ENCODE data around the gene CAMKK1.

CAMKK1 gene

DNA sequence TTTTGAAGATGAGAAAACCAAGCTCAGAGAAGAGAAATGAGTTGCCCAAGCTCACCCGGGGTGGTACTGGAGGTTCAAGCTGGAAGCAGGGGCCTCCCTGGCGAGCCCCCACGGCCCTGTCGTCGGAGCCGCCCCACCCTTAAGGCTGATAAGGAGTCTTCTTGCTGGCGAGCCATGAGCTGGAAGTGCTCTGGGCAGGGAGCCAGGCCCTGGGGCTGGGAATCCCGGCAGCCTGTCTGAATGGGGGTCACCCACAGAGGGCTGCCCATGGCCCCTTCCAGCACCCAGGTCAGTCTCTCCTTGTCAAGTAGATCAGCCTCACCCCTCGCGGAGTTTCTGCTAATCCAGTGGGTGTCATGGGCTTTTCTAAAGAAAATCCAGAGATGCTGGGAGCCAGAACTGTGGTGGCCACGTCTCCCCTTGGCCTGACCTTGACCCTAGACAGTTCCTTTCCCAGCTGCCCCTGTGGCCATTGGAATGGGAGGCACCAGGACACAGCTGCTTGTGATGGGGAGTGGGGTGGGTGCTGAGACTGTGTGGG lies 24.6 kb upstream of the CAMKK1 start:
- no peak for DNase-seq

DNA sequence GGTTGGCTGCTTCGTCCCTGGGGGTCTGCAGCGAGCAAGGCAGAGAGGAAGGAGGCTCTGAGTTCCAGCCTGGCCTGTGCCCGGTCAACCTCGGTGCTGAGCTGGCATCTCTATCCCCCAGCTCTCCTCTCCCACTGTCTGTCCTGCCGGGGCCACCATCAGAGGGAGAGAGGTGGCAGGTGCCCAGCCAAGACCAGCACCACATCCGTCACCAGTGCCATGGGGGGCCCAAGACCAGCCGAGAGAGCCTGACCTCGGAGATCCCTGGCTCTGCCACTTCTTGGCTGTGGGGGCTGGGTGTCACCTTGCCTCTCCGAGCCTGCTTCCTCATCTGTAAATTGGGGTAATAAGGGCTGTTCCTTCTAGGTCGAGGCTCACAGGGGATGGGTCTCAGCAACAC lies 24.0 kb upstream of the CAMKK1 start:
- no peak for DNase-seq

DNA sequence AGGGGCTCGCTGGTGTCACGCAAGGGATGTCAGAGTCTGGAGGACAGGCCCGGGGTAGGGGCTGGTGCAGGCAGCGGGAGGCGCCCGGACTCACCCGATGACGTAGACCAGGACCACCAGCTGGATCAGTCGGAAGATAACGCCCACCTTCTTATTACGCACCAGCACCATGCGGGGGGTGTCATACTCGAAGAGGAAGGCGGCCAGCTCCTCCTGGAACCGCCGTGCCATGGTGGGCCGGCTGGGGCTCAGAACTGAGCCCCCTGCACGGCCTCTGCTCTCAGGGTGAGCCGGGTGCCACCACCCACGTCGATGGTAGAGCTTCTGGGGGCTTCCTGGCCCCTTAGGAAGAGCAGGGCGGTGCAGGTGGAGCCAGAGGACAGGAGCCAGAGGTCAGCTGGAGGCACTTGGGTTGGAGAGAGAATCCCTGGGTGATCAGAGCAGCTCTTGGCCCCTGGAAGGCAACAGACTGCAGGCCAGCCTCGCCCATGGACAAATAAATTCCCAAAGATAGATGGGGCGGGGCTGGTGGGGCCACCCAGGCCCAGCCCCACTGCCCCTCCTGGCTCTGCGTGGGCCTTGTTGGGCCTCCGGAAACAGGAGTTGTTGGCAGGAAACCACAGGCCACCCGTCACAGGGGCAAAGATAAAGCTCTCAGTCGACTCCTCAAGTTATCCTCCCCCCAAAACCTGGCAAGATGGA lies 23.3 kb upstream of the CAMKK1 start, which contains the start of gene P2RX1:
Gene P2RX1, minus strand, starts transcription at position 471 of the 702 bp plus-strand sequence. Its CDS starts 240 bp downstream, at position 231.
- DNase-seq: no peak

DNA sequence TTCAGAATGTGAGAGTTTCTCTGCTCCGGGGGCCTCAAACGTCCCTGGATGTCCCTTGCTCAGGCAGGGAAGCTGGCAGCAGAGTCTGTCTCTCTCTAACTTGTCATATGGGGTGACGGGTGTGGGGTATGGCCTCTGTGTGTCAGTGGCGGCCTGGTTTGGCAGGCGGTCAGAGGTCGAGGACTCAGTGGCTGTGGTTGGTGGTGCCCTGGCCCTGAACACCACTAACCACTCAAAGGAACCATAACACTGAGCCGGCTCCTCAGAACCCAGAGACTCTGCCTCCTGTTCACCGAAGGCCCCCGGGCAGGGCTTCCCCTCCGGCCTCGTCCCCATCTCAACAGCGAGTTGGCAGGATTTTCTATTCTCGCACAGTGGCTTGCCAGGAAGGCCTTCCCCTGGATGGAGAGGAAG lies 22.7 kb upstream of the CAMKK1 start:
- DNase-seq: no peak

DNA sequence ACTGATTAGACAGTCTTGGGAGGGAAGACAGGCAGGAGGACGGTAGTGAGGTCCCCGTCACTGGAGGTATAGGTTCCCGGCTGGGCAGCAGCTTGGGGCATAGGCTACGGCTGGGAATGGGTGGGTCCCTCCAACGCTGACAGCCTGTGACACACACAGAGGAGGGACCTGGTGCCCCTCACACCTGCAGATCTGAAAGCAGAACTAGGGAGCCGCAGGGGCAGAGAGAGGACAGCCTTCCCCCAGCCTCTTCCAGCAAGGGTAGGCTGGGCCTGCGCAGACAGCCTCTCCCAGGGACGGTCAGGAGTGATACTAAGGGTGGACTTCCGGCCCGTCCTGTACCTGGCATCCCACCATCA lies 21.4 kb upstream of the CAMKK1 start:
- DNase-seq: no peak

DNA sequence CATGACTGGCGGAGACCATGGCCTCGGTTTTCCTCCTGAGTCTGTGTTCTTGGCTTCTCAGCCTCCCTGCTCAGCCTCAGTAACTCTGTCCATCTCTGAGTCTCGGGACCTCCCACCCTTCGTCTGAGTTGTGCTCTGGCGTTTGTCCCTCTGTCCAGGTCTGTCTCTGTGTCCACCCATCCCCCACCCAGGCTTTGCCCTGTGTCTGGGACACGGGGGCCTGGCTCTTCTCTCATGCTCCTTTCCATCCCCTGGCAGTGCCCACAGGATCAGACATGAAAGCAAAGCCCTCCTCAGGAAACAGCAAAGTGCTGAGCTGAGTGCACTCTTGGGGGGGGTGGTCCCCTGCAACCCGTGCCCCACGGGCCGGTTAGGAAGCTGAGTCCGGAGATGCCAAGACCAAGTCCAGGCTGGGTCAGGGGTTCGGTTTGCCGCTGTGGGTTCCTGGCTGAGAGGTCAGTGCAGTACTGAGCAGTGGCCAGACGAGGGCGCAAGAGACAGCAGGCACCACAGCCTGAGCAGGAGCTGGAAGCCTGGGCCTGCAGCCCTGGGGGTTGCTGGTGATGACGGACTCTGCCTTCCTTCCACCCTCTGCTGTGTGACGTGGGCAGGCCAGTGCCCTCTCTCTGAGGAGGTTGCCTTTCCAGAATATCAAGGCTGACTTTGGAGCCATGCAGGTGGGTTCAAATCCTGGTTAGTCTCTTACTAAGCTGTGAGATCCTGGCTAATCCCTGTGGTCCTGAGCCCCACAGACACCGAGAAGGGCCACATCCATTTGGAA lies 20.9 kb upstream of the CAMKK1 start:
- DNase-seq: peak; percentile 61

DNA sequence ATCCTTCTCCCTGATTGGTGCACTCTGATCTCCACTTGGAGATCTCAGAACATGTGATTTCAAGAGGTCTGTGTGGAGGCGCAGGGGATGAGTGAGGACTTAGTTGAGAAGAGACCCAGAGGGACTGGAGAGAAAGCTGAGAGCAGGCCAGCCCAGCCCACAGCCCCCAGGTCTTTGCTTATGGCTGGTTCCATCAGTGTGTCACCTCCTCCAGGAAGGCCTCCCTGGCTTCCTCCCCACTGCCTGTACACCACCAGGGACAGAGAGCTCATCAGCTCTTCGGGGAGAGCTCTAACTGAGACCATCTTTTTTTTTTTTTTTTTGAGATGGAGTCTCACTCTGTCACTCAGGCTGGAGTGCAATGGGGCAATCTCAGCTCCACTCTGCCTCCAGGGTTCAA lies 20.0 kb upstream of the CAMKK1 start:
- no peak for DNase-seq

DNA sequence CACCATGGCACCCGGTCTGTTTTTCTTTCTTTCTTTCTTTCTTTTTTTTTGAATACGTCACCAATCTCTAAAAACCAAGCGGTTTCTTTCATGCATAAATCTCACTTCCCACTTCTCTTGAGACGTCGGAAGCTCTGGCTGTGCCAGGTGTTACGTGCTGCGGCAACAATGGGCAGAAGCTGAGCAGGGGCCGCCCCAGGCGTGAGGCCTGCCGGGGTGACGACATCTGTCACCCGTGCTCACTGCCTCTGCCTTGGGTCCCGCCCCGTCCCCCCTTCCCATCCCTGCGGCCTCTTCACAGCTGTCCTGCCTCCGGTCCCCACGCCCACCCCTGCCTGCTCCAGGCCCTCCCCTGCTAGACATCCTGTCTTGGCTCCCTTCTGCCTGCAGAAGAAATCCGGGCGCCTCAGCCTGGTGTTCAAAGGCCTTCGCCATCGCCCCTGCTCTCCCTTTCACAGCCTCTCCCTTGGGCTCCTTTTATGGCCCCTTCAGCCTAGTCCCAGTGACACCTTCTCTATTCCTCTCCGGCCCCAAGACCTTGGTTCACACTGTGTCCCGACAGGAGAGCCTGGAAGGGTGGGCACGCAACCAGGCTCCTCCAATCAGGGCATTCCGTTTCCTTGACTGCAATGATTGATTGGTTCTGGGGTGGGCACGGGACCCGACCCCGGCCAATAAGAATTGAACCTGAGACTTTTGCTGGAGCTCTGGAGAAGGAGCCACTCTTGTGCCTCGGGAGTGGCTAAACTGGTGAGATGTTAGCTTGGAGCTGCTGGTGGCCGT lies 18.6 kb upstream of the CAMKK1 start:
- no peak for DNase-seq

DNA sequence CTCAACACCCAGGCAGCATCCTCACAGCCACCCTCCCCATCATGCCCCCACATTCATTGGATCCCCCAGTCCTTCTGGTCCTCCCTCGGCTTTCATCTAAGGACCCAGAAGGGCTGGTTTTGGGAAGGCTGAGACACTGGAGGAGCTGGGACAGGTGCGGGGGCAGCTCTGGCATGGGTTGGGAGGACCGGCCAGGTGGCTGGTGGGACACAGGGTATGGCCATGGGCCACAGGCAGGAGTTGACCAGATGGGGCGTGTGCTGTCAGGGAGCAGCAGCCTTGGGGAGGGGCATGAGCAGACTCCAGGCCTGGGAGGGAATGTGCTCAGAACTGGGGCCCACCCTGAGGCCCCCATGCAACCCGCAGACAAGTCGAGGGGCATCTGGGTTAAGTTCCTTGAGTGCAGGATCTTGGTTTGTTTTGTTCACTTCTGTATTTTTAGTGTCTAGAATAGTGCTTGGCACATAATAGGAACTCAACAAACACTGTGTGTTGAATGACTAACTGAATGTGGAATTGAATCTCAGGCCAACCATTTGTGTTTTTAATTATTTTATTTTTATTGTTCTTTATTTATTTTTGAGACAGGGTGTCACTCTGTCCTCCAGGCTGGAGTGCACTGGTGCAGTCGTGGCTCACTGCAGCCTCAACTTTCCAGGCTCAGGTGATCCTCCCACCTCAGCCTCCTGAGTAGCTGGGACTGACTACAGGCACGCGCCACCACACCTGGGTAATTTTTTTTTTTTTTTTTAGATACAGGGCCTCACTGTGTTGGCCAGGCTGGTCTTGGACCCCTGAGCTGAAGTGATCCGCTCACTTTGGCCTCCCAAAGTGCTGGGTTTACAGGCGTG lies 17.8 kb upstream of the CAMKK1 start:
- DNase-seq: no peak

DNA sequence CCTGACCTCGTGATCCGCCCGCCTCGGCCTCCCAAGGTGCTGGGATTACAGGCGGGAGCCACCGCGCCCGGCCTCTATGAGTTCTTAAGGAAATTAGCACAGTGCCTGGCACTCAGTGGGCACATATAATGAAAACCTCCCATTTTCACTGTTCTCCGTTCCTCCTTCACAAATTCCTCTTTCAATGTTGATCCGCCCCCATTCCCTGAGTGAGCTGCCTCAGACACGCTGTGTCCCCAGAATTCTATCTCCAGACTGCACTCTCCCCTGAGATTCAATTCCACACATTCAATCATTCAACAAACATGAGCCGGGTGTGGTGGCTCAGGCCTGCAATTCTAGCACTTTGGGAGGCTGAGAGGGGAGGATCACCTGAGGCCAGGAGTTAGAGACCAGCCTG lies 16.4 kb upstream of the CAMKK1 start:
- no peak for DNase-seq

DNA sequence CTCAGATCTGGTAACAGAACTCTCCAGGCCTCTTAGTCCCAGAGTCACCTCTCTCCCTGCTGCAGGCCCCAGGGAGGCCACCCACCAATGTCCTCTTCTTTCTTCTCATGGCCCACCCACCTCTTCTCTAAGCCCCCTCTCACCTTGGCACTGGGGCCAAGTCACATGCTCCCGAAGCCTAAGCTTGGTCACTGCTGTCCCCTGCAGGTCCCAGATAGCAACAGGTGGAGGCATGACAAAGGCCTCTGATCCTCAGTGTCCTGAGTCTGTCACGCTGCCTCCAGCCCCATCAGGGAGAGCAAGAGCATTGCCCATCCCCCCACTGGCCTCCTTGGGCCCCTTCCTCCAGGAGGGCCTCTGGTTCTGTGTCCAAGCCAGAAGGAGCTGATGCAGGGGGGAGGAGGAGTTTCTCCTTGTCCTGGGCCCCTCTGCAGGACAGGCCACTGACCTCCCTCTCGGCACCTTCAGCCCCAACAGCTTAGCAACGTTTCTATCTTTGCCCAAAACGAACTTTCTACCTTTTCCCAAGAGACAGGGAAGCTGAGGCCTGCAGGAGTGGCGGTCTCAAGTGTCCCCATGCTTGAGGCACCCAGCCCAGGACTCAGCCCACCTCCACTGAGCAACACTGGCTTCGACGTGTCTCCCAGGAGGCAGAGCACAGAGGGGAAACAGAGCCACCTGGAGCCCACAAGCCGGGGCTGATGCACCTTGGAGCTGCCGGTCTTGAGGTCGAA lies 14.8 kb upstream of the CAMKK1 start:
- DNase-seq: no peak

DNA sequence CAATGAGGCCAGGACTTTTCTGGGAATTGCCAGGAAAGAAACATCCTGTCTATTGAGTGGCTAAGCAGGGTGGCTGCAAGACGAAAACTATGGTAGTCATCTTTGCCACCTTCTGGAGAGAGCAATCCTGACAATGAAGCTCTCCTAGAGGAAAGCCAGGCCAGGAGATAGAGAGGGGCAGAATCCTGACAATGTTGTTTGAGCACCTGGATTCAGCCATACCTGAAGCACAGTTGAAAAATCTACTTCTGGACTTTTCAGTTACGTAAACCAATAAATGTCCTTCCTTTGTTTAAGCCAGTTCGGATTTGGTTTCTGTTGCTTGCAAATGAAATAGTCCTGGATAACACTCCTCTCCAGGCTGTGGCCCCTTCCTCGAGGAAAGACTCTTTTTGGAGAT lies 14.0 kb upstream of the CAMKK1 start:
- no peak for DNase-seq

DNA sequence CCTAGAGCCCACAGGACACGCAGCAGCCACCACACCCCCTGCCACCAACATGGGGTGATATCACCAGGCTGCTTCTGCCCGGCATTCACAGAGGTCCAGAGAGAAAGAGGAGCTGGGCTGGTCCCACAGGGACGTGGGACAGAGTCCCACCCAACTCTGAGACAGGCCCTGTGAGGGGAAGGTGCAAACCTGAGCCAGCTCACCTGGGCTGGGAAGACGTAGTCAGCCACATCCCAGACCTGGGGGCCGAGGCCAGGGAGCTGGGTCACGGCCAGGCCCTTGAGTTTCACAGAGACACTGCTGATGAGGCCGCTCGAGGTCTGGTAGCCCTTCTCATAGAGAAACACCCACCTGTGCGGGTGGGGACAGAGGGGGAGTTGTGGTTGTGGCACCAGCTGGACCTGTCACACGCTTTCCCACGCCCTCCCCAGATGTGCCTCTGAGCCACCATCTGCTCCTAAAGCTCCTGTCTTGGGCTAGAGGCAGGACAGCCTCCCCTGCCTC lies 12.2 kb upstream of the CAMKK1 start:
- no peak for DNase-seq

DNA sequence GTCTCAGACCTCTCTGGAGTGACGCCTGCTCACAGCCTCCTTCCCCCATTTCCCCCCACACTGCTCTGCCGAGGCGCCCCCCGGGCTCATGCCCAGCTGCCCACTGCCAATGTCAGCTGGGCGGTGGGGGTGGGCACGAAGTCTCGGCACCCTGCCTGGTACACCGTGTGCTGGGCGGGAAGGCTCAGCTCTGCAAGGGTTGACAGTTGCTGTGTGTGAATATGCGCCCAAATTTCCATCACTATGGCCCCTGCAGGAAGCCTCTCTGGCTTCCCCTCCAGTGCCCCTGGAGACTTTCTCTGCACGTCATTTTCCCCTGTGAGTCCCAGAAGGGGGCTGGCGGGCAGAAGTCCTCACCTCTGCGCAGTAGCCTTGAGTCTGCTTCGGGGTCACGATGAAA lies 11.6 kb upstream of the CAMKK1 start:
- DNase-seq: no peak

DNA sequence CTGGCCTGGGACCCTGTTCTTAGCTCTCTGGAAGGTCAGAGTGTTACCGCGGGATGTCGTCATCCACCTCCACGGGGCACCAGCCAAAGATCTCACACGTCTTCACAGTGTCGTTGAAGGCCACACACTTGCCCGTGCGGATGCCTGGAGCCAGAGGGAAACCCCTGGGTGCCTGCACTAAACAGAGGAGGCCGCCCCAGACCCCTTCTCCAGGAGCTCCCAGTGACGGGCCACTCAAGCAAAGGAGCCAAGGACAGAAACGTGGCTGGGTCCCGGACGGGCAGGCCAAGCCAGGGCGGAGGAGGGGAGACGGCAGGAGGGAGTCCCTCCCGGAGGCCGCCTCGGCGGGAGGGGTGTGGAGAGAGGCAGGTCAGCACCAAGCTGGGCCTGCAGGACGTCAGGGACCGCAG lies 11.0 kb upstream of the CAMKK1 start:
- no peak for DNase-seq

DNA sequence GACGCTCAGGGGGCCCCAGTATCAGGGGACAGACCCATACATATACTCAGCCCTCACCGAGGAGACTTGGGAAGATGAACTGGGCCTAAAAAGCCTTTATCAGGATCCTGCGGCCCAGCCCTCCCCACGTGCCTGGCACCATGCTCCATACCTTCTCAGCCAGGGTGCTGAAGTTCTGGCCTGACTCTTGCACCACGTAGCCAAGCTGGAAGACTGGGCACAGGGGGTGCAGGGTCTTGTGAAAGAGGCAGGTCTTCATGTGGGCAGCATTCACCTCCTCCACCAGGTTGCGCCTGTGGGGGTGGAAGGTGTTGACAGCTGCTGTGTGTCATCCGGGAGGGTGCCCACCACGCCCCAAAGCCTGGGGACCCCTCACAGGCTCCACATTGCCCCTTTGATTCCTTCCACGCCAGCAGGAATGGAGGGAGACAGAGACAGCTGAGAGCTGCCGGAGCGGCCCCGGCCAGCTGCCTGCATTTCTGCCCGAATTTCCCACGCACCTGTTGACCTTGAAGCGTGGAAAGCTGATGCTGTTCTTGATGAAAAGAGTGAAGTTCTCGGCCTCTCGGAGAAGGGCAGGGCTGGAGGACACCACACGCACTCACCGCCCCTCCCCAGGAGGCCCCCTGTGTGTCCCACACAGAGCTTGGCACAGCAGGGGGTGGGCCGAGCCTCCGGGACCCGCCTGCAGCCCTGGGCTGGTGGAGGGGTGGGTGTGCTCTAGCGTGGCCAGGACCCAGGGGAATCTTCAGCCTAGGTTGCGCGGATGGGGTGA lies 10.4 kb upstream of the CAMKK1 start:
- no peak for DNase-seq

DNA sequence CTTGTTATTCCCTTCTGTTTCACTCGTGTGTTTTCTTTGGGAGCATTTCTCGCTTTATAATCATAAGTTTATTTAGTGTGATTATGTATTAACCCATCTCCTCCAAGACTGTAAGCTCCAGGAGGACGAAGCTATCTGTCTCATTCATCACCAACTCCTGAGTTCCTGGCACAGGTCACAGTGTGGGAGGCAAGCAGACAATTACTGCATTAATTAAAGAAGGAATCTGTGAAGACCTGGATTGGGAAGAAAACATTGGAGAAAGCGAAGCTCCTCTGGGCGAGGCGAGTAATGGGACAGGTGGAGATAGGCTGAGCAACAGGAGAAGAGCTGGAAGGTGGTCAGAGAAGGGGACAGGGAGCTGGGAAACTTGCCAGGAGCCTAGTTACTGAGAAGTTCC lies 7.8 kb upstream of the CAMKK1 start:
- DNase-seq: no peak

DNA sequence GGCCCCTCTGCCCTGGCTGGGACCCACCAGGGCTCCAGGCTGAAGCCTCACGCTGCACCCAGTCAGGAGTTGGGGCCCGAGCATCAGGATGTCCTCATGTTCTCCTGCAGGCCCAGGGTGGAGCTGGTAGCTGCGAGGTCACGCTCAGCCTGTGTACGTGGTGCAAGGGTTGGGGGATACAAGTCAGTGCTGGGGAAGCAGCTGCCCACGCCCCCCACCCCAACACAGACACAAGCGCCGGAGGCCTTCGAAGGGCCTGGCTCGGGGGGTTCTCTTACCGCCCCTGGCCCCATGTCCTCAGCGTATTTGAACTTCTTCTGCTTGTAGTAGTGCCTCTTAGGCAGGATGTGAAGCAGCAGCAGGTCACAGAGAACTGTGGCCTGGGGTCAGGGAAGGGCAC lies 4.9 kb upstream of the CAMKK1 start:
- no peak for DNase-seq

DNA sequence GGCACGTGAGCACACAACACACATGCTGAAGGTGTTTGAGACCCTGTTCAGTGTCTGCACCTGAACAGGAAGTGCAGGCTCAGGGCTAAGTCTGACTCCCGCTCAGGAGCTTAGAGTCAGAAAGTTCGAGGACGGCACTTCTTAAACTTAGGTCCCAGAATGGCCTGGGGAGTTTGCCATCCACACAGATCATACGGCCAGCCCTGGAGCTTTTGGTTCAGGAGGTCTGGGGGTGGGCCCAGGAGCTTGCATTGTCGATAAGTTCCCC lies 4.0 kb upstream of the CAMKK1 start:
- no peak for DNase-seq

DNA sequence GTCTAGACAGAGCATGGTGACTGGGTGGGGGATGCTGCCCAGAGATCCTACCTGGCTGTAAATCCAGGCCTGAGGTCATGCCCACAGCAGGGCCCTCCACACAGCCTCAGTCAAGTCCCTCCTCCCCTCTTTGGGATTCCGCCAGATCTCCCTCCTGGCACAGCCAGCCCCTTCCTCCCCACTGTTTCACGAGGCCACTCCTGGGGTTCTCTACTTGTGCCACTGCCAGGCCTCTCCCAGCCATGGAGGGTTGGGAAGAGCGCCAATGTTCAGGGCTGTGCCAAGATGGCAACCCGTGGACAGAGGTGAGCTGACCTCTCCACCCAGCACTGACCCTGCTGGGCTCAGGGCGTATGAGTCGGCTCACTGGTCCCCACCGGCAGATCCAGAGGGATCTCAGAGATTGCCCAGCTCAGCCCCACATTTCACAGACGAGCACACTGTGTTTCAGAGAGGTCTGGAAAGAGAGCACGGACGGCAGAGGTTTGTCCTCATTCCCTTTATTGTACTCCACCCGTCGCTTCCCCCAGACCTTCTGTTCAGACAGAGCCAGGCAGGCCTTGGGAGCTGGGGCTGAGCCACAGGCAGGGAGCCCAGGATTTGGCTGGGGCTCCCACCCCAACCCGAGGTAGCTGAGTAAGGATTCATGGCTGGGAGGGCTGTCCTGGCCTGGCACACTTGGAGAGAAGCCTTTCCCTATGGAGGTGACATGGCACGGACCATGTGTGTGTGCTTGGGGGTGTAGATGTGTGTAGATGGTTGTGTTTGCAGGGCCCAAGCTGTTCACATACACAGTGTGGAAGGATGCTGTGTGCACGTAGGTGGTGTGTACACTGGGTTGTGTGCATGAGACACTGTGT lies 3.5 kb upstream of the CAMKK1 start:
- no peak for DNase-seq
